NCI-H128 (cell line): Measurements from ENCODE around the gene SDK1.
"Not testable (repeated sequence)": the region's sequence is repeated elsewhere in the genome, so short reads cannot be mapped to it uniquely, and the experiment has no call there.

Source experiments
- DNase-seq: peaks from one replicate; lab custom pipeline; 2025; ENCODE audit not compliant: unreplicated experiment; lab: John Stamatoyannopoulos, UW

Gene SDK1

DNA sequence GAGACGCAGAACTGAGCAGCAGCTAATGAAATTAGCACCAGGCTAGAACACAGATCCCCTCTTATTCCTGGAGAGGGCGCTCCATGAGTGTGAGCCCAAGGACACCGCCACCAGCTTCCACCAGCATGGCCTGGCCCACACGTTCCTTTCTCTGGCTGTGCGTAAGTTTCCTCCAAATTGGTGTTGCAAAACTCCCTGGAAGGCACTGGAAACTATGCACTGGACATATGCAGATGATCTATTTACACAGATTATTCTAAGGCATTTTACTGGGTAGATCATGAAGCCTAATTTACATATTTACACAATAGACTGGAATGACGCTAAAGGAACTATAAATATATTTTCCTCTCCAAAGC is 925.5 kb downstream of the SDK1 start:
- DNase-seq = no peak

DNA sequence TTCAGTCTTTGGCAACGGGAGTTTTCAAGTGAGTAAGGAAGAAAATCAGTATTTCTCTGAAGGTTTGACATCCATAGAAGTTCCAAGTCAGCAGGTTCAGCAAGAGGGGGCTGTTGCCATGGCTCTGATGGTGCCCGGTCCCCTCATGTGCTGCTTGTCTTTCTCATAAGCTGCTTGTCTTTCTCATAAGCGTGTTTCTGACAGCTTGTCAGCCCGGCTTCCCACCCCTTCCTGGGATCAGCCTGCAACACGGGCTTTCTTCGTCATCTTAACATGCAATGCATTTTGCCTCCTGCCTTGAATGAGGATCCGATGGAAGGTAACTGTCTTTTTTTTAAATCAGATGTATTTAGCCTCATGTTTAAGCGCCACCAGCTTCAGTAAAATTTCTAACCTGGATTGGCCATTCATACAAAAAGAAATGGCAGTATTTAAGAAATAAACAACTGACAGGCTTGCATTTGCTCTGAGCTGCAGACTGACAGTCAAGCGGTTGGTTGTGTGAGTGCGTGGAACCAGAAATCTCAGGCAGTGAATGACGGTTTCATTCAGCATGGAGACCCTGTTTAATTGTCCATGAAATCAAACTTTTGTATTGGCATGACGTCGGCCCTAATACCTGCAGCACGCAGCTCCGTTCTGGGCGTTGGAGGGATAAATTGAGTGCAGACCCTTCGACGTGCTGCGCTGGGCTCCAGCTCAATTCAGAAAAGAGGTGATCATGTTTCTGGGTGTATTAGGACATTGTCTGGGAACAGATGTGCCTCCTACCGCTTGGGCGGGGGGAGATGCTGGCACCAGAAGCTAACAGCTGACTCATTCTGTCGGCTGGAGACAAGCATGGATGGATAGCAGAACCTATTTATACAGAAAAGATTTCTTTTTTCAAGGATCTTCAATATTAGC is 926.3 kb downstream of the SDK1 start:
- DNase-seq = peak; percentile 57

DNA sequence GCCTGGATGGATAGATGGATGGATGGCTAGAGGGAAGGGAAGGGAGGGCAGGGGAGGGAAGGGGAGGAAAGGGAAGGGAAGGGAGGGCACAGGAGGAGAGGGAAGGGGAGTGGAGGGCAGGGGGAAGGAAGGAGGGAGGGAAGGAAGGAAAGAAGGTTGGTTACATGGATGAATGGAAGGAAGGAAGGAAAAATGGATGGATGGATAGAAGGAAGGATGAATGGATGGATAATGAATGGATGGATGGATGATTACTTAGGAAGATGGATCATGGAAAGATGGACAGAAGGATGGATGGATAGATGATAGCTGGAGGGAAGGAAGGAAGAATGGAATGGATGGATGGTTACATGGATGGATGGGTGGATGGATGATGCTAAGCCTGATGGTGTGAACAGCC is 929.3 kb downstream of the SDK1 start:
- DNase-seq = no peak

DNA sequence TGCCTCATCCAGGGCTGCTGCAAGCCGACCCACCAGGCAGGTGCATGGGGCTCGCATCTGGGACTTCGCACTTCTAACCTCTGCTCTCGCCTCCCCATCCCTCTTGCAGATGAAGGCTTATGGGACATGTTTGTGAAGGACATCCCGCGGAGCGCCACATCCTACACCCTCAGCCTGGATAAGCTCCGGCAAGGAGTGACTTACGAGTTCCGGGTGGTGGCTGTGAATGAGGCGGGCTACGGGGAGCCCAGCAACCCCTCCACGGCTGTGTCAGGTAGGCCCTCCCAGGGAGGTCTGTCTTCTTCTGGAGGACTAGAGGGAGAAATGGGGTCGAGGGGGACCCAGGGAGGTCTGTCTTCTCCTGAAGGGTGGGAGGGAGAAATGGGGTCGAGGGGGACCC is 932.1 kb downstream of the SDK1 start:
- DNase-seq = no peak

DNA sequence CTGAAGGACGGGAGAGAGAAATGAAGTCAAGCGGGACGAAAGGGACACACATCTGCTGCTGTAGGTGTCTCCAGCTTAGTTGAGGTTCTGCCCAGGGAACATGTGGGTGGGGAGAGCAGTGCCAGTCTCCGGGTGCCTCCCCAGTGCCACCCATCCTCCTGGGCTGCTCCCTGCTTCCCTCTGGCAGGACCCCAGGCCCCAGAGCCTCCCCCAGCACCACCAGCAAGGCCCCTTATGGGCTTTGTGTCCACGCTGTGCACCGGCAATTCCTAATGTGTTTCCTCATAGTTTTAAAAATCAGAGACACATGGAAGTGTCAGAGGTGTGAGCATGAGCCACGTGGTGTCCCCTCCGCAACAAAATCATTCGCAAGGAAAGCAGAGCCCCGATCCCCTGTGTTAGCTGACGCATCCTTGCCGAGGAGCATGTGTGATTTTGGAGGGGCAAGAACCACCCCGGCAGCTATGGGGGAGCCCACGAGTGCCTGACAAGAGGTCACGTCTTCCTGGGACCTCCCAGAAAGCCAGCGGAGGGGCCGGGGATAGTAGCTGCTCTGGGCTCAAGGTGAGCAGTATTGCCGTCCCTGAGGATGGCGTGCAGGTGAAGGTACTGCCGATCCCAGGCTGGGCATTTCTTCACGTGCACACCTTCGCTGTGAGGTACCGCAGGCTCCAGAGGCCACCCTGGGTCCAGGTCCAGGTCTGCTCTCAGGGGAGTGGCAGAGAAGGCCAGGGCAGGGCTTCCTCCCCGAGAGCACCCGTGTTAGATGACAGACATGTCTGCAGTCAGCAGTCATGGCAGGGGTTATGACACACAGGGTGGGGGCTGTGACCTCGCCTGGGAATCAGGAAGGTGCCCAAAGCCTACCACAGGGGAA is 932.8 kb downstream of the SDK1 start:
- DNase-seq = no peak

DNA sequence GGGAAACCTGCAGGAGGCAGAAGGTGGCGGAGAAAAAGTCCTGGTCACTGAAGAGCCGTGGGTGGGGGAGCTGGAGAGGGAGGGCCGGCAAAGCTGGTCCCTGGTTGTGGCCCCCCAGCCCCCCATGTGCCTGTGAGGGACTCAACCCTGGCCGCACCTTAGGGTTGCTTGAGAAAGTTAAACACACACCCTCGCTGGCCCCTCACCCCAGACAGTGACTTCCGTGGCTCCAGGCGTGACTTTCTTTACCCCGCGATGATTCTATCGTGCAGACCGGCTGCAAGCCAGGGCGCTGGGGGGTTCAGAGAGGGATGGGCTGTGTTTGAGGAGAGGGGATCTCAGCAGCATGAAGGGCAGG is 933.4 kb downstream of the SDK1 start:
- DNase-seq = no peak

DNA sequence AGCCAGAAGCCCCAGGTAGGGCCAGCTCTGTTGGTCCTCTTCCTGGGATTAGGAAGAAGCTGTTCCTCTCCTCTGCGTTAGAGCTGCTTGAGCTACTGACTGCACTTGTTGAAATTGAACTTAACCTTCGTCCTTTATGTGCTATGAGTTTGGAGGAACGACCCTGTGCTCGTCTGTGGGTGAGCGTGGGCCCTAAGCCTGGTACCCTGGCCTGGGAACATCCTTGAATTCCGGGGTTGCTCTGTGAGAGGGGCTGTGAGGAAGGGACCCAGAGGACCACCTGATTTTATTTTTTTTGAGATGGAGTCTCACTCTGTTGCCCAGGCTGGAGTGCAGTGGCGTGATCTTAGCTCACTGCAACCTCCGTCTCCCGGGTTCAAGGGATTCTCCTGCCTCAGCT is 933.8 kb downstream of the SDK1 start:
- DNase-seq = no peak

DNA sequence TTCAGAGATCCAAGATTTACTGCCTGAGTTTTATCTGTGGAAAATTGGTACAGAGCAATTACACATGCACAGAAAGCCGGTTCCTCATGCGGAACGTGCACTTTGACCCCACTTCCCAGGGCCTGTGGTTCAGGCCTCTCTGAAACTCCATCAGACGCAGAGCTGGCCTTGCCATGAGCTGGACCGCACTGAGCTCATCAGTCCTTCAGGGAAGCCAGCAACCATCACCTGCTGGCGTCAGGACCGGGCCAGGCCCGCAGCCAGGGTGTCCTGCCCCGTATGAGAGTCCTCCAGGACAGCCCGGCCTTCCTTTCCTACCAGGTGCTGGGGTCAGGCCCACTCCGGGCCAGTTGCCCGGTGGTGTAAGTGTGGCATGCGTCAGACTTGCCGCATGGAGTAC is 934.5 kb downstream of the SDK1 start:
- DNase-seq = no peak

DNA sequence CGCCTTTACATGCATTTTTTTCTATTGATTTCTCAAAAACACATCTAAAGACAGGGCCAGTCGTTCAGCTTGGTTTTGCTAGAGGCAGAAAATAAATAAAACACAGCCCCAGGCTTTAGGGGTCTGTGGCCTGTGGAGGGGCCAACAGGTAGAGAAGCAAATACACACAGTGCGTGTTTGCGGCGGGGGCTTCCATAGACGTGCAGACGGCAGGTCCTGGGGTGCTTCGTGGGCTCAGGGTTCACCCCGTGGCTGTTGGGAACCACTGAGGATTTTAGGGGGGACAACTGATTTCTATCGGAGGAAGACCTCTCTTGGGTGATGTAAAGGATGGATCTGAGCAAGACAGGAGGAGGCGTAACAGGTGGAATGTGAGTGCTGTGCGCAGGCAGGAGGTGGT is 935.3 kb downstream of the SDK1 start:
- DNase-seq = no peak

DNA sequence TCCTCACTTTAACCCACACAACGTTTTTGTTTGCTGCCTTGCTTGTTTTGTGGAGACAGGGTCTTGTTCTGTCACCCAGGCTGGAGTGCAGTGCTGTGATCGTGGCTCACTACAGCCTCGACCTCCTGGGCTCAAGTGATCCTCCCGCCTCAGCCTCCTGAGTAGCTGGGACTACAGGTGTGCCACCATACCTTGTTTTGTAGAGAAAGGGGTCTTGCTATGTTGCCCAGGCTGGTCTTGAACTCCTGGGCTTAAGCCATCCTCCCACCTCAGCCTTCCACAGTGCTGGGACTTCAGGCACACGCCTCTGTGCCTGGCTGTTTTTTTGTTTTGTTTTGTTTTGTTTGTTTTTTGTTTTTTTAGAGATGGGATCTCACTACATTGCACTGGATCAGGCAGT is 935.8 kb downstream of the SDK1 start:
- DNase-seq = not testable (repeated sequence)

DNA sequence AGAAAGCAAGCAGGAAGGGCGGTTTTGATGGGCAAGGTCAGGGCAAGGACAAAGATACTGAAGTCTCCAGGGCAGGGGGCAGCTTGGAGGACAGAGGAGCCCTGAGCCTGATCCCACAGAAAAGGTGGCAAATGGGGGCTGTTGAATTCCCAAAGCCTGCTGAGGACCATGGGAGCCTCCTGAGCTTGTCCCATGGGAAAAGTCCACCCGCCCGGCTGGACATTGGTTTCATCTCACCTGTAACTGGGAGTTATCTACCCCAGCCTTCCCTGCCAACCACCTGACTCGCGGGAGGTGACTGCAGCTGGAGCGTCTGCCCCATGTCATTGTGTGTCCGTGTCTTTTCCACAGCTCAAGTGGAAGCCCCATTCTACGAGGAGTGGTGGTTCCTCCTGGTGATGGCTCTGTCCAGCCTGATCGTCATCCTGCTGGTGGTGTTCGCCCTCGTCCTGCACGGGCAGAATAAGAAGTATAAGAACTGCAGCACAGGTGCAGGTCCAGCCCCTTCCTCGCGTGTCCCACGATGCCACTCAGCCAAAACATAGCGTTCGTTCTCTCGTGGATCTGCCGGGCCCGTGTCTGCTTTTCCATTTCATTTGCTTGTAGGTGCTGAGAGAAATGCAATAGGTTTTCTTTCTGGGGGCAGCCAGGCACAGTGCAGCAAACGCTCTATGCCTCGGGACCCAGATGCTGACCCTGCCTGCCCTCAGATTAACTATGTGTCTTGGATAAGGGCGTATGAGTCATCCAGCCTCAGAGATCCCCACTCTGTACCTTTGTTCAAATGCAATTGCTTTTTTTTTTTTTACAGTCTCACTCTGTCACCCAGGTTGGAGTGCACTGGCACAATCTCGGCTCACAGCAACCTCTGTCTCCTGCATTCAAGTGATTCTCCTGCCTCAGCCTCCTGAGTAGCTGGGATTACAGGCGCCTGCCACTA is 936.5 kb downstream of the SDK1 start:
- DNase-seq = no peak

DNA sequence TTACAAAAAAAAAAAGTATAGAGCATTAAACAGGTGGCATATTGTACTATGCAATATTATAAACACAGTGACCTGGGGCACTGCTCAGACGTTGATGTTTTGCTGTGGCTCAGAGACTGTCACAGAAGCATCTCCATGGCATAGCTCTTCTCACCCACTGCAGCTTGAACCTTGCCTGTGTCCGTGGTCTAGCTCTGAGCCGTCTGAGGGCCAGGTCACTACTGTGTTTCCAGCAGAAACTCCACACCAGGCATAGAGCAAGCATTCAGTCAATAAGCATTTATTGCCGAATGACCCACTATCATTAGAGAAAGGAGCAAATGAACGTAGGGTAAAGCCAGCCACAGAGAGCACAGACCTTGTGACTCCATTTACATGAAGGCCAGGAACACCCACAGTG is 937.8 kb downstream of the SDK1 start:
- DNase-seq = no peak

DNA sequence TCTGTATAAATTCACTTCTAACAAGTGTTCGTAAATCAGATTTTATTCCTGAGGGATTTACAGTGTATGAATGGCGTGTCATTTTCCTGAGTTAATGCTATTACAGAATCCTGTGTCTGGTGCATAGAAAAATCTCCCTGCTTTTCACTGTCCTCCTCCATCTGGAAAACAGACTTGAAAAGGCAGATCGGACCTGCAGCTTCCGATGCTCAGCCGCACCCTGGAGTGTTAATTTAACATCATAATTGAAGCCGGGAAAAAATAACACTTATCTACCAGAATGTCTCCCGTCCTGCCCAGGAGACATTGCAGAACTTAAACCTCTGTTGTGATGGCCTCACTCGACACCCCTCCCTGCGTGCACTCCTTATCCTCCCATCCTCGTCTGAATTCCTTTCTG is 939.0 kb downstream of the SDK1 start:
- no peak for DNase-seq

DNA sequence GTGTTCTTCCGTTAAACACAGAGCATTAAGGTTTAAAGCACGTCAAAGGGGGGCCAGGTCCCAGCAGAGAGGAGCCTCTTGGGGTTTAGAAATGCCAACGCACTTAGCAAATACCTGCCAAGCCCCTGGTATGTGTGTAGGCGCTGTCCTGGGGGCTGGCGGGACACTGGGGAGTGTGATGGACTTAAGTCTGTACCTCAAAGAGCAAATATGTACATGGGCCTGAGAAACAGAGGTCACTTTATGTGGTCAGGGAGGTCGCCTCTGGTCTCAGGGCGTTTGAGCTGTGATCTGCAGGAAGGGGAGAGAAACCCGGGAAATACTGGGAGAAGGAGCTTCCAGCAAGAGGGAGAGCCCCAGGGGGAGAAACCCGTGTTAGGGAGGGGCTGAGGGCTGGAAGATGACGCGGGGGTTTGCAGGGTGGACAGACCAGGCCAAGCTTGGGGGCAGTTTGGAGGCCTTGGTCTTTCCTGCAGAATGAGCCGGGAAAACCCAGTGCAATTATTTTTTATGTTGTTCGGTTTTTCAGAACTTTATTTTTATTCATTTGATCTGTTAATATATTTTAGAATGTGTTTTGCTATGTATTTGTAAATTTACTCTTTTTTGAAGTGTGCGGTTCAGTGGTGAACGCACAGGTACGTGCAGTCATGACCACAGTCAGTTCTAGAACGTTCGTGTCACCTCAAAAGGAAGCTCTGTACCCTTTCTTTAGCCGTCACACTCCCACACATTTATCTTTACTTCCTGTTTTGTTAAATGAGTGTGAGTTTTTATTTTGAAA is 939.7 kb downstream of the SDK1 start:
- DNase-seq = no peak

DNA sequence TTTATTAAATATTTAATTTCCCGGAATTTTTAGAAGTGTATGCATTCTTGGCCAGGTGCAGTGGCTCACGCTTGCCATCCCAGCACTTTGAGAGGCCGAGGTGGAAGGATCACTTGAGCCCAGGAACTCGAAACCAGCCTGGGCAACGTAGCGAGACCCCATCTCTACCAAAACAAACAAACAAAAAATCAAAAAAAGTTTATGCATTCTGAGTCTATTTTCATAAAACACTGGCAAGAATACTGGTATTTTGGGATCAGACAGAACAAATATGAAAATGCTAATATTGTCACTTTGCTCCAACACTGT is 940.2 kb downstream of the SDK1 start:
- DNase-seq = no peak

DNA sequence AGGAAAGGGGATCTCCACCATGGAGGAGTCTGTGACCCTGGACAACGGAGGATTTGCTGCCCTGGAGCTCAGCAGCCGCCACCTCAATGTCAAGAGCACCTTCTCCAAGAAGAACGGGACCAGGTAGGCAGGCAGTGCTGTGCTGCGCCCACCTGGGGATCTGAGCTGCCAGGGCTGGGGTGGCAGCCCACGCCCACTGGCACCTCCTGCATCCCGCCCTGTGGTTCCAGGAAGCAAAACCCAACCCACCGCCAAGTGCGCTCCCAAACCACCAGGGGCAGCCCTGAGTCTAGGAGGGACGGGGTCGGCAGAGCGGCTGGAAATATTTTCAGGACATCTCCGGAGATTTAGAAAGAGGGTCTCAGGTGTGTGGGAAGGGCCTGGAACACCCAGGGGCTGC is 940.7 kb downstream of the SDK1 start:
- DNase-seq = no peak

DNA sequence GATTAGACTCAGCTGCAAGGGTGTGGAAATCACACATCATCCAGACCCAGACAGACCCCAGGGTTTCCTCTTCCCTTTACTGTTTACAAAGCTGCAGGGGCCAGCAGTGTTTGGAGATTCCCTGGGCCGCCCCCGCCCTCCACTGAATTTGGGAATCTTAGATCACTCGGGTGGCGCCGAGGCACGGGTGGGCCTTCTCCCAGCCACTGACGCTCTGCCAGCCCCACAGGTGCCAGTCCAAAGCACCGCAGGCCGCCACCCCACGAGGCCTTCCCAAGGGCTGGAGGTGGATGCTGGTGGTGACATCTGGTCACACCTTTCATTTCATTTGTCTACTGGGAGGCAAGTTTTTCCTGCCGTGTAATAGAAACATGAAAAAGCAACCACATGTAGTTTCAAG is 941.7 kb downstream of the SDK1 start:
- DNase-seq = no peak

DNA sequence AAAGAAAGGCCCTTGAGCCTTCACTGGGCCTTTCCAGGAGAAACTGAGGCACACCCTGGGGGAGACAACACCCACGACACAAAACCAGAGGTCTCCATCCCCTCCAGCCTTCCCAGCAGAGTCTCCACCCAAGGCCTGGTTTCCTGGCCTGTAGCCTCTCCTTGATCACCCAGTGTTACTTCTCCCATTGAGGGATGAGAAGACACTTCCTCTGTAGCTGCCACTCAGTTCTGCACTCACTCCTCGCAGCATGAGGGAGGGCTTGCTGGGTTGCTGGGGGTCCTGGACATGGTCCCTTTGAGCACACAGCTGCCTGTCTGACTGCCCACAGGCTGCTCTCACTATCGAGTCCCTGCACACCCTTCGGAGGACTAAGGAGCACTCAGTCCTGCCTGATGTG is 943.0 kb downstream of the SDK1 start:
- no peak for DNase-seq

DNA sequence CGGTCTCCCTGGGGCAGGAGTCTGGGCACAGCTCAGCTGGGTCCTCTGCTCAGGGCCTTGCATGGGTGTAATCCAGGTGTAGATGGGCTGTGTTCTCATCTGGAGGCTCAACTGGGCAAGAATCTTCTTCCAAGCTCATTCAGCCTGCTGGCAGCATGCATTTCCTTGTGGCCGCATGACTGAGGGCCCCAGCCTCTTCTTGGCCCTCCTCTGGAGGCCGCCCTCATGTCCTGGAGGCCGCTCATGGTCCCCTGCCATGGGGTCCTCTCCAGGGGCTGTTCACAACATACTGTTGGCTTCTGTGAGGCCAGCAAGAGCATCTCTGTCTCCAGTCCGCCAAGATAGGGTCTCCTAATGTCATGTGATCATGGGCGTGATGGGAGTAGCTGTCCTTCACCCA is 943.6 kb downstream of the SDK1 start:
- no peak for DNase-seq

DNA sequence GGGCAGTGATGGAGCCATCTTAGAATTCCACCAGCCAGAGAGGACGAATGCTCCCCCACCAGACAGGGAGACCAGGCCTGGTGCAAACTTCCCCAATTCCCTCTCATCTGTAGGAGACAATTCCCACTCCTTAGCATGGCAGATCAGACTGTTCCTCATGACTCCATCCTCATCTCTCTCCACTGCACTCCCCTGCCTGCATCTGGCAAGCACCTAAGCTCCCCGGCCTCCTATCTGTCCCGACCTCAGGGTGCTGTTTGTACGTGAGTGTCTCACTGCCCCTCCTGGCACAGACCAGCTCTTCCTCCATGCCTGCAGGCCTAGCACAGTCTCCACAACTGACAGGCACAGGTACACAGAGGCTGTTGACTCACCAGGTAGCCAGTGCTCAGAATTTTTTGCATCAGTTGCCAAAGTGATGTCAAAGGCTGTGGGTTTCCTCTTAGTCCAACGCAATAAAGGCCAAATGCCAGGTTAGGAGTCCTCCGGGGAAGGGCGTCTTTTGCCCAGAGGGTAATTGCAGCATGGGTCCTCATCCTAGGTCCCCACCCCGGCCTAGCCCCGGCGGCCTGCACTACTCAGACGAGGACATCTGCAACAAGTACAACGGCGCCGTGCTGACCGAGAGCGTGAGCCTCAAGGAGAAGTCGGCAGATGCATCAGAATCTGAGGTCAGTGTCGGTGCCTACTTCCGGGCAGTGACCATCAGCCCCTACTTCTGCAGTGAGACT is 944.2 kb downstream of the SDK1 start:
- DNase-seq = no peak
